Right ventricle myocardium superior (tissue), 1 donor: ENCODE results near the gene FRMD8. TPM values are rescaled to one million over a fixed set of nuclear protein-coding genes. Genes with fewer than 3 reads are reported as not detected.
"Not testable (repeated sequence)": the region's sequence is repeated elsewhere in the genome, so short reads cannot be mapped to it uniquely, and the experiment has no call there.

ENCODE experiments used
- ATAC-seq: fragments of 200-7000 bp; cut with Tn5 transposase; one replicate; pipeline ENCODE4 v1.9.1; 2020; ENCODE audit warnings: mild to moderate bottlenecking; ENCODE audit not compliant: poor library complexity
- DNase-seq: peaks from one replicate; pipeline ENCODE4 v3.0.0-alpha.2; 2020
- intact Hi-C: fragments of 100-400 bp; cut with DNase I; formaldehyde crosslinking; loops from one replicate; pipeline ENCODE4 v1.11.2; 2022
- total RNA-seq: library from RNA; stranded (reverse); fragmentation: NEBNext Ultra II Directional; extraction: Animal tissue kit (Norgen Biotek cat#: 25700); gene quantifications from one replicate; pipeline ENCODE4 v1.2.1, GENCODE V29; 2021
- donor health status: DM: no; HTN: yes; CAD: no; lungs with severe emphysema.

FRMD8 gene
- total RNA-seq, 1 donor from 2014 or later: 8.6 TPM

DNA sequence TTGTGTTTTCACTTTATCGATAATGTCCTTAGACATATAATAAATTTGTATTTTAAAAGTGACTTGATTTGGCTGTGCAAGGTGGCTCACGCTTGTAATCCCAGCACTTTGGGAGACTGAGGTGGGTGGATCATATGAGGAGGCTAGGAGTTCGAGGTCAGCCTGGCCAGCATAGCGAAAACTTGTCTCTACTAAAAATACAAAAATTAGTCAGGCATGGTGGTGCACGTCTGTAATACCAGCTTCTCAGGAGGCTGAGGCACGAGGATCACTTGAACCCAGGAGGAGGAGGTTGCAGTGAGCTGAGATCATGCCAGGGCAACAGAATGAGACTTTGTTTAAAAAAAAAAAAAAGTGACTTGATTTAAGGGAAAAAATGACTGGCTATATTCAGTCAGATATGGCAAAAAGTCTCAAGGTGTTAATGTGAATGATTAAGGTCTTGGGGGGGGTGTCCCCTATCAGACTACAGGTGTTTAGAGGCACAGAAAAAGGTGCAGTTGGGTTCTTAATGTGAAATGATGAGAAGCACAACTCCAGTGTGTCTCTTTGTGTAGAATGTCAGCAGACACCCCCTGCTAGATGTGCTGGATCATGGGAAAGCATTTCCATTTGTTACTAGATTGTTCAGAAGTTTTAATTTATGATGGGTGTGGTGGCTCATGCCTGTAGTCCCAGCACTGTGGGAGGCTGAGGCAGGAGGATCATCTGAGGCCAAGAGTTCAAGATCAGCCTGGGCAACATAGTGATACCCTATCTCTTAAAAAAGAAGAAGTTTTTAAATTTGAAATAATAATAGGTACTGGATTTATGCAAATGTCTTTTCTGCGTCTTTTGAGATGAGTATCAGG lies 53.1 kb downstream of the FRMD8 start:
- no peak for DNase-seq
- ATAC-seq: no peak
- intact Hi-C loops: no loop called here

- intact Hi-C loops: no loop called here
- DNase-seq (no peak), ATAC-seq (no peak)
These were observed 54.5 kb downstream of the FRMD8 start for GRCh38 chr11:65440831-65441499.

GRCh38 chr11:65442842-65443331 lies 56.5 kb downstream of the FRMD8 start:
- intact Hi-C loops: no loop called here
- no peak for DNase-seq
- ATAC-seq: no peak

DNA sequence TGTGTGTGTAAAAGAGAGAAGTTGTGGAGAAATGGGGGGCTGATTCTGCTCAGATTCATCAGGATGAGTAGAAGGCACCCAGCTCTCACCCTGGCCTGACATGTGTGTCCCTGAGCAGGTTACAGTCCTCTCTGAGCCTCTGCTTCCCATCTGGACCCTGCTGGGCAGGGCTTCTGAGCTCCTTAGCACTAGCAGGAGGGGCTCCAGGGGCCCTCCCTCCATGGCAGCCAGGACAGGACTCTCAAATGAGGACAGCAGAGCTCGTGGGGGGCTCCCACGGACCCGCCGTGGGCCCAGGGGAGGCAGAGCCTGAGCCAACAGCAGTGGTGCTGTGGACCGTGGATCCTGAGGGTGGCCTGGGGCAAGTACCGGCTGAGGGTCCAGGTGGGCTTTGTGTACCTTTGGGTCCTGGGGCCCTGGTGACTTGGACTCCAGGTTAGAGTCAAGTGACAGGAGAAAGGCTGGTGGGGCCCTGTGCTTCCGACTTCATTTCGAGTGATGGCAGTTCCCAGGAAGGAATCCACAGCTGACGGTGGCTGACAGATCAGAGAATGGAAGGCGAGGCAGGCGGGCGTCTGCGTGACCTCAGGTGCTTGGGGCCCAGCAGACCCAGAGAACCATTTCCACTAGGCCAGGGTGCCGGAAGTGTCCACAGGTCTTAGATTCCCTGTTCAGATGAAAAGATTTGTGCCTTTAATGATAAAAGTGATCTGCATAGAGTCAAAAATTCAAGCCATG lies 58.0 kb downstream of the FRMD8 start:
- DNase-seq: no peak
- intact Hi-C loops: no loop called here
- ATAC-seq: no peak

GRCh38 chr11:65445101-65445603 lies 58.7 kb downstream of the FRMD8 start:
- ATAC-seq (peak; percentile 0), DNase-seq (no peak)
- intact Hi-C loops: no loop called here

DNA sequence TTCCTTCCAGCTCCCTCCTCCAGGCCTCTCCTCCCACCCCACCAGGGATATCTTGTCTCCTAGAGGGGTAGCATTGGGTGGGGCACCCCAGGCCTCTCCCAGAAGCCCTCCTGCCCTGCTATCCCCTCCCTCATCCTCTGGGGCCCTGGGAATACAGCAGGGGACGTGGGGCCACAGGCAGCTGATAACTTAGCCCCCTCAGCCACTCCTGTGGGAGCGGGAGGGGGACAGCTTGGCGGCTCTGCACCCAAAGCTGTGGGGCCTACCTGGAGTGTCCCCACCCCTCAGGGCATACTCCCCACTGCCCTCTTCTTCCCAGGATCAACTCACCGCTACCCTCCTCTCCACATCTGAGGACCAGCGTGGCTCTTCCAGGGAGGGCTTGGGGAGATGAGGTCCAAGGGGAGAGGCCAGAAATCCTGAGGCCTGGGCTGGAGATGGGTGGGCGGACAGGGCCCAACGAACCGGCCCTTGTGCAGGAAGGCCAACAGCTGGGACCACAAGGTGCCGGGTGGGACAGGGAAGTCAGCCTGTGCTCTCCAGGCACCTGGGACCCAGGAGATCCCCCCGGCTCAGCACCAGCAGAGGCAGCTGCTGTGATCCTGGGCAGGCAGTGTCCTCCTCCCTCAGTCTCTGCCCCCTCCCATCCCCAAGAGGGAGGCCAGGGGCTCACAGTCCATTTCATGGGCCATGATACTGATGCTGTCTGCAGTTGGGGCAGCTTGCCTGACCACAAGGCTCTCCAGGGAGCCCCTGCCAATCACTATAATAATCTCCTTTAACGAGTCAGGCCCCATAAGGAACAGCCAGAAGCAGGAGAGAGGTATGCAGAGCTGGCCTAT lies 59.4 kb downstream of the FRMD8 start:
- intact Hi-C loops: no loop called here
- peak; percentile 10 for ATAC-seq
- DNase-seq: no peak

DNA sequence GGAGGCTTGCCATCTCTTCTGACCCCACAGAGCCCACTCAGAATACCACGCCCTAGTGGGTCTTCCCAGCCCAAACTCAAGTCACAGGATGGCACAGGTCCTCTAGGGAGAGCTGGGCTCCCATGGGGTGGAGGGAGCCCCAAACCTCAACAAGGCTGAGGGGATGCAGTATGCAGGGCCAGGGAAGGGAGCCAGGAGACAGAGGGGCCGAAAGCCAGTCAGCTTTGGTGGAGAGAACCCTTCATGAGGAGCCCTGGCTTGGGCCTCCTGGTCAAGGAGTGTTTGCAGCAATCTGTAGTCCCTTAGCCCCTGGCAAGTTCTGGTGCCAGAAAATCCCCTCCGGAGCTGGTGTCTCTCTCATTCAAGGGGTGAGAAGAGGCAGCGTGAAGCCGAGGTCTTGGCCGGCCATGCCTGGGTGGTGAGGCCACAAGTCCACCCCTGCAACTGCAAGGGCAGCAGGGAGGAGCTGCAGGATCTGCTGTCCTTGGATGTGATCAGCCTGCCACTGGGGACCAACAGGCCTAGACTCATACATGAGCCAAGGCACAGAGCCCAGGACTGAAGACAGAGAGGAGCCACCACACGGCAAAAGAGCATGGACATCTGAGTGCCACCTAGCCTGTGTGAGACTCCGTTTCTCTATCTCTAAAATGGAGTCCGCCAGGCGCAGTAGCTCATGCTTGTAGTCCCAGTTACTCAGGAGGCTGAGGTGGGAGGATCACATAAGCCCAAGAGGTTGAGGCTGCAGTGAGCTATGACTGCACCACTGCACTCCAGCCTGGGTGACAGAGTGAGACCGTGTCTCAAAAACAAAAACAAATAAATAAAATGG lies 60.2 kb downstream of the FRMD8 start:
- peak; percentile 13 for ATAC-seq
- intact Hi-C loops: no loop called here
- DNase-seq: peak; percentile 76

GRCh38 chr11:65448074-65448417 lies 61.6 kb downstream of the FRMD8 start:
- intact Hi-C loops: no loop called here
- DNase-seq: no peak
- no peak for ATAC-seq

- ATAC-seq: peak; percentile 14
- intact Hi-C loops: no loop called here
- DNase-seq: no peak
These were observed 62.1 kb downstream of the FRMD8 start for GRCh38 chr11:65448418-65449105.

DNA sequence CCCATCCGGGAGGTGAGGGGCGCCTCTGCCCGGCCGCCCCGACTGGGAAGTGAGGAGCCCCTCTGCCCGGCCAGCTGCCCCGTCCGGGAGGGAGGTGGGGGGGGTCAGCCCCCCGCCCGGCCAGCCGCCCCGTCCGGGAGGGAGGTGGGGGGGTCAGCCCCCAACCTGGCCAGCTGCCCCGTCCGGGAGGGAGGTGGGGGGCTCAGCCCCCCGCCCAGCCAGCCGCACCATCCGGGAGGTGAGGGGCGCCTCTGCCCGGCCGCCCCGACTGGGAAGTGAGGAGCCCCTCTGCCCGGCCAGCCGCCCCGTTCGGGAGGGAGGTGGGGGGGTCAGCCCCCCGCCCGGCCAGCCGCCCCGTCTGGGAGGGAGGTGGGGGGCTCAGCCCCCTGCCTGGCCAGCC lies 64.9 kb downstream of the FRMD8 start:
- intact Hi-C loops, DNase-seq, ATAC-seq: not testable (repeated sequence)

GRCh38 chr11:65452259-65452658 lies 65.8 kb downstream of the FRMD8 start:
- ATAC-seq, DNase-seq, intact Hi-C loops: not testable (repeated sequence)

DNA sequence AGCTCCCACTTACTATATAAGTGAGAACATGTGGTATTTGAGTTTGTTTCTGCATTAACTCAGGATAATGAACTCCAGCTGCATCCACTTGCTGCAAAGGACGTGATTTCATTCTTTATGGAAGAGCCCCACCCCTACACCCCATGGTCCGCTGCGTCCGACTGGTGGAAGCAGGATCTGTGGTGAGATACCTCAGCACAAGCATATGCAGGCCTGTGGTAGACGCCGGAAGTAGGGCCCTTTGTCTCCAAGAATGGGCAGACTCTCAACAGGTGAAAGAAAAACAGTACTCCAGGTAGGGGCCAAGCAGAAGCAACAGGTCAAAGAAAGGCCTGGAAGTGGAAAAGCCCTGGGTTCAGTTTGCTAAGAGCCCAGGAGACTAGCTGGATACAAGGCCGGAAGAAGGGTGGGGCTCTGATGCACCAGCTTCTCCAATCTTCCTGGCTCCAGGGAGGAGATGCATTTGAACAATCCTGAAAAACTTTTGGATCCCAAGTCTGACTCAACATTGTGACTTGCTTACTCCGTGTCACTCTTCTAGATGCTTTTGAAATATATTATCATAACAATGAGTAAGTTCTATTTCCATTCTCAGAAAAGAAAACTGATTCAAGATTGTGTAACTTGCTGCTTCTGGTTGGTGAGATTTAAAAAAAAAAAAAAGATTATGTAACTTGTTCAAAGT lies 66.5 kb downstream of the FRMD8 start:
- intact Hi-C loops: no loop called here
- DNase-seq (no peak), ATAC-seq (no peak)

DNA sequence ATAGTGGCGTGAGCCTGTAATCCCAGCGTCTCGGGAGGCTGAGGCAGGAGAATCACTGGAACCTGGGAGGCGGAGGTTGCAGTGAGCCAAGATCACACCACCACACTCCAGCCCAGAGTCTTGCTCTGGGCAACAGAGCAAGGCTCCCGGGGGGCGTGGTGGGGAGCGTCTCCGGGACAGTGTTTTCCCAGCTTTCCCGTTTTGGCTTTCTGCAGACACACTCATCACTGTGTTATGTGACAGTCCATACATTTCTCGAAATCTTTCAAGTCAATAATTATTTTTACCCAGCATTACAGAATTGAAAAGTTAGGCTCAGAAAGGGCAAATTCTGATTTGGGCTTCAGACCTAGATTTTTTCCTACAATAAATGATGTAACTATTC lies 67.9 kb downstream of the FRMD8 start:
- ATAC-seq: no peak
- intact Hi-C loops: no loop called here
- no peak for DNase-seq

GRCh38 chr11:65454696-65455456 lies 68.4 kb downstream of the FRMD8 start:
- DNase-seq: peak; percentile 95
- intact Hi-C loops: no loop called here
- peak; percentile 98 for ATAC-seq

DNA sequence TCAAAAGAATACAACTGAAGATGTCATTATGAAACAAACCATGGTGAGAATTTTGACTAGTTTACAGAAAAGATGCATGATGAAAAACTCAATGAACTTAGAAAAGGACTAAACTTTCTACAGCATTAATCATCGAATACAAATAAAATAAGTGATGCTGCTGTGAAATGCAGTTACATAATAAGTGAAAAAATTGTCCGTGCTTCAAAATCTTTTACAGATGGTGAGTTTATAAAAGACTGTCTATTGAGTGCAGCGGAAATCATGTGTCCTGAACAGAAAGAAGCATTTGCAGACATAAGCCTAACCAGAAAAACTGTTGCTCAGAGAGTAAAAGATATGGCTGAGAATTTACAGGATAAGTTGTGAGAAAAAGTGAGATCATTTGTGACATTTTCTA lies 70.0 kb downstream of the FRMD8 start:
- intact Hi-C loops: no loop called here
- no peak for ATAC-seq
- DNase-seq: no peak

GRCh38 chr11:65459552-65459951 lies 73.1 kb downstream of the FRMD8 start:
- intact Hi-C loops: no loop called here
- DNase-seq (no peak), ATAC-seq (no peak)
